WTC11 (cell line): ENCODE data around the gene LCNL1. TPM values are rescaled to one million over a fixed set of nuclear protein-coding genes. Genes with fewer than 3 reads are reported as not detected.

Source experiments
- ATAC-seq: fragments of 200-7000 bp; cut with Tn5 transposase; 2 replicates; pipeline ENCODE4 v1.10.0; 2021; ENCODE audit warnings: mild to moderate bottlenecking, moderate library complexity
- CTCF ChIA-PET: fragments of 300-600 bp; sonication (Branson Sonifier 250); formaldehyde crosslinking; loops from one replicate; lab custom pipeline; 2021; ENCODE audit warnings: antibody characterized with exemption; lab: Charles Lee
- POLR2A ChIA-PET: fragments of 350-600 bp; sonication (Branson Sonifier 250); formaldehyde crosslinking; loops from one replicate; lab custom pipeline; 2021; ENCODE audit warnings: antibody characterized with exemption; lab: Charles Lee
- DNase-seq: peaks from one replicate; pipeline ENCODE4 v3.0.0; 2021; ENCODE audit warnings: low spot score
- H3K27ac Mint-ChIP-seq: 2 replicates; pipeline ENCODE4 v1.8.0; 2021; ENCODE audit warnings: mixed read lengths
- H3K27me3 Mint-ChIP-seq: 2 replicates; pipeline ENCODE4 v1.8.0; 2021; ENCODE audit warnings: low read depth, mild to moderate bottlenecking, moderate library complexity, mixed read lengths
- H3K36me3 Mint-ChIP-seq: 2 replicates; pipeline ENCODE4 v1.8.0; 2021; ENCODE audit warnings: mixed read lengths
- H3K4me1 Mint-ChIP-seq: 2 replicates; pipeline ENCODE4 v1.8.0; 2022; ENCODE audit warnings: mixed read lengths
- H3K4me3 Mint-ChIP-seq: 2 replicates; pipeline ENCODE4 v1.8.0; 2021; ENCODE audit warnings: mild to moderate bottlenecking, moderate library complexity, mixed read lengths
- H3K9me3 Mint-ChIP-seq: 2 replicates; pipeline ENCODE4 v1.8.0; 2021; ENCODE audit warnings: mixed read lengths
- CREM ChIP-seq: sonication (generic); formaldehyde crosslinking; IDR thresholded peaks from 2 replicates; pipeline ENCODE4 v1.8.1; 2022; ENCODE audit warnings: mild to moderate bottlenecking, missing genetic modification reagents, moderate library complexity
- E2F5 ChIP-seq: sonication (generic); formaldehyde crosslinking; IDR thresholded peaks from 2 replicates; pipeline ENCODE4 v1.8.1; 2022; ENCODE audit warnings: mild to moderate bottlenecking, moderate library complexity, missing genetic modification reagents
- EMX1 ChIP-seq: fragments of 250-450 bp; sonication (Bioruptor Pico); IDR thresholded peaks from 2 replicates; pipeline ENCODE4 v1.8.0; 2021; ENCODE audit warnings: mild to moderate bottlenecking
- FOXJ3 ChIP-seq: sonication (generic); formaldehyde crosslinking; IDR thresholded peaks from 2 replicates; pipeline ENCODE4 v1.9.0; 2021; ENCODE audit warnings: missing genetic modification reagents, mild to moderate bottlenecking, borderline replicate concordance
- FOXP1 ChIP-seq: sonication (generic); formaldehyde crosslinking; IDR thresholded peaks from 2 replicates; pipeline ENCODE4 v1.8.0; 2022; ENCODE audit warnings: missing genetic modification reagents, mild to moderate bottlenecking, moderate library complexity, borderline replicate concordance
- HMGXB4 ChIP-seq: sonication (generic); formaldehyde crosslinking; IDR thresholded peaks from 2 replicates; pipeline ENCODE4 v1.8.1; 2023; ENCODE audit warnings: mild to moderate bottlenecking, moderate library complexity, missing genetic modification reagents
- NFATC4 ChIP-seq: fragments of 250-450 bp; sonication (Bioruptor Pico); IDR thresholded peaks from 2 replicates; pipeline ENCODE4 v1.9.0; 2021; ENCODE audit warnings: mild to moderate bottlenecking
- OVOL2 ChIP-seq: fragments of 250-450 bp; sonication (Bioruptor Pico); IDR thresholded peaks from 2 replicates; pipeline ENCODE4 v1.9.0; 2021; ENCODE audit warnings: mild to moderate bottlenecking, borderline replicate concordance
- PREB ChIP-seq: sonication (generic); formaldehyde crosslinking; IDR thresholded peaks from 2 replicates; pipeline ENCODE4 v1.8.1; 2022; ENCODE audit warnings: mild to moderate bottlenecking, missing genetic modification reagents, moderate library complexity, borderline replicate concordance
- RORB ChIP-seq: fragments of 250-450 bp; sonication (Bioruptor Pico); IDR thresholded peaks from 2 replicates; pipeline ENCODE4 v1.9.0; 2021; ENCODE audit warnings: mild to moderate bottlenecking
- ZNF138 ChIP-seq: sonication (generic); formaldehyde crosslinking; conservative IDR thresholded peaks from 2 replicates; pipeline ENCODE4 v1.8.1; 2022; ENCODE audit warnings: mild to moderate bottlenecking, moderate library complexity, missing genetic modification reagents
- ZNF219 ChIP-seq: sonication (generic); formaldehyde crosslinking; IDR thresholded peaks from 2 replicates; pipeline ENCODE4 v1.8.0; 2023; ENCODE audit warnings: missing genetic modification reagents, mild to moderate bottlenecking, borderline replicate concordance
- ZNF232 ChIP-seq: sonication (generic); formaldehyde crosslinking; IDR thresholded peaks from 2 replicates; pipeline ENCODE4 v1.8.0; 2022; ENCODE audit warnings: mild to moderate bottlenecking, missing genetic modification reagents
- ZNF416 ChIP-seq: fragments of 250-450 bp; sonication (Bioruptor Pico); IDR thresholded peaks from 2 replicates; pipeline ENCODE4 v1.9.0; 2021; ENCODE audit warnings: mild to moderate bottlenecking, inconsistent platforms
- ZNF532 ChIP-seq: fragments of 250-450 bp; sonication (Bioruptor Pico); IDR thresholded peaks from 2 replicates; pipeline ENCODE4 v1.9.0; 2021; ENCODE audit warnings: mild to moderate bottlenecking, borderline replicate concordance
- total RNA-seq: library from RNA; stranded (reverse); gene quantifications from 3 replicates; pipeline ENCODE4 v1.2.3, GENCODE V29; 2021
- TF ChIP-seq, protein P1 (sequence below): sonication (generic); formaldehyde crosslinking; IDR thresholded peaks from 2 replicates; pipeline ENCODE4 v1.8.1; 2022; ENCODE audit warnings: low read depth, missing genetic modification reagents, borderline replicate concordance
- TF ChIP-seq, protein P2 (sequence below): sonication (generic); formaldehyde crosslinking; IDR thresholded peaks from 2 replicates; pipeline ENCODE4 v1.8.1; 2023; ENCODE audit warnings: mild to moderate bottlenecking, missing genetic modification reagents

LCNL1 gene
- total RNA-seq, 1 experiment from 2014 or later, result 0.50 TPM

DNA sequence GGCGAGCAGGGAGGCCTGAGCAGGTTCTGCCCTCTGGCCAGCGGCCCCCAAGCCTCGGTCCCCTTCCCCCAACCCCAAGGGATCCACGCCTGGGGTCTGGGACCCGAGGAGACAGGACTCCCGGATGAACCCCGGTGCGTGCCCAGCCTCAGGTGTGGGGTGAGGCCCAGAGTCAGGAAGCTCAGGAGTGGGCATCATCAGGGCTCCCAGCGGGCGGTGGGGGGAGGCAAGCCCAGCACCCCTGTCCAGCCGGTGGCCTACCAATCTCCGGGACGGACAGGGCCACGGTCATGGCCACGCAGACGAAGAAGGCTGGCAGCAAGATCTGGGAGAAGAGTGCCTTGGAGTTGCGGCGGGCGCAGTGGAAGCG, 30.8 kb downstream of the LCNL1 start:
- CTCF ChIA-PET, result interaction anchor here (0.5 to 3.3 kb wide), 3 partner anchors 22 to 119 kb away, joined by 3 to 14 read pairs (median 4); no protein-coding TSS in a partner anchor
- H3K4me3 Mint-ChIP-seq, result no peak overlapping the region

More for the DNA sequence above, 30.8 kb downstream of the LCNL1 start:
- H3K4me1 Mint-ChIP-seq, result no peaks in the 10 kb centered on the region
- H3K27ac Mint-ChIP-seq, result no peak overlapping the region
- peaks cover 9% of the 10 kb centered on the region for H3K36me3 Mint-ChIP-seq
- POLR2A ChIA-PET, result no interaction called here
- no peaks in the 10 kb centered on the region for H3K27me3 Mint-ChIP-seq
- TF ChIP-seq, protein P1, sequence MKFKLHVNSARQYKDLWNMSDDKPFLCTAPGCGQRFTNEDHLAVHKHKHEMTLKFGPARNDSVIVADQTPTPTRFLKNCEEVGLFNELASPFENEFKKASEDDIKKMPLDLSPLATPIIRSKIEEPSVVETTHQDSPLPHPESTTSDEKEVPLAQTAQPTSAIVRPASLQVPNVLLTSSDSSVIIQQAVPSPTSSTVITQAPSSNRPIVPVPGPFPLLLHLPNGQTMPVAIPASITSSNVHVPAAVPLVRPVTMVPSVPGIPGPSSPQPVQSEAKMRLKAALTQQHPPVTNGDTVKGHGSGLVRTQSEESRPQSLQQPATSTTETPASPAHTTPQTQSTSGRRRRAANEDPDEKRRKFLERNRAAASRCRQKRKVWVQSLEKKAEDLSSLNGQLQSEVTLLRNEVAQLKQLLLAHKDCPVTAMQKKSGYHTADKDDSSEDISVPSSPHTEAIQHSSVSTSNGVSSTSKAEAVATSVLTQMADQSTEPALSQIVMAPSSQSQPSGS (CRISPR knock-in tag), result no peak
- TF ChIP-seq CREM (CRISPR knock-in tag), result no peak
- TF ChIP-seq FOXP1 (CRISPR knock-in tag), result no peak
- TF ChIP-seq ZNF219 (CRISPR knock-in tag), result no peak
- no peak for TF ChIP-seq RORB (CRISPR knock-in tag)
- no peak for TF ChIP-seq HMGXB4 (CRISPR knock-in tag)
- TF ChIP-seq EMX1 (CRISPR knock-in tag), result no peak
- no peak for TF ChIP-seq ZNF532 (CRISPR knock-in tag)
- TF ChIP-seq ZNF232 (CRISPR knock-in tag), result no peak
- TF ChIP-seq ZNF416 (CRISPR knock-in tag), result no peak
- TF ChIP-seq, protein P2, sequence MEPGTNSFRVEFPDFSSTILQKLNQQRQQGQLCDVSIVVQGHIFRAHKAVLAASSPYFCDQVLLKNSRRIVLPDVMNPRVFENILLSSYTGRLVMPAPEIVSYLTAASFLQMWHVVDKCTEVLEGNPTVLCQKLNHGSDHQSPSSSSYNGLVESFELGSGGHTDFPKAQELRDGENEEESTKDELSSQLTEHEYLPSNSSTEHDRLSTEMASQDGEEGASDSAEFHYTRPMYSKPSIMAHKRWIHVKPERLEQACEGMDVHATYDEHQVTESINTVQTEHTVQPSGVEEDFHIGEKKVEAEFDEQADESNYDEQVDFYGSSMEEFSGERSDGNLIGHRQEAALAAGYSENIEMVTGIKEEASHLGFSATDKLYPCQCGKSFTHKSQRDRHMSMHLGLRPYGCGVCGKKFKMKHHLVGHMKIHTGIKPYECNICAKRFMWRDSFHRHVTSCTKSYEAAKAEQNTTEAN (CRISPR knock-in tag), result no peak
- TF ChIP-seq FOXJ3 (CRISPR knock-in tag), result no peak
- TF ChIP-seq OVOL2 (CRISPR knock-in tag), result no peak
- TF ChIP-seq ZNF138 (CRISPR knock-in tag), result no peak
- TF ChIP-seq NFATC4 (CRISPR knock-in tag), result no peak
- TF ChIP-seq E2F5 (CRISPR knock-in tag), result no peak
- no peak for TF ChIP-seq PREB (CRISPR knock-in tag)
- ATAC-seq (no peak), DNase-seq (no peak)
- no peaks in the 10 kb centered on the region for H3K9me3 Mint-ChIP-seq
